ENCODE data around the gene SYNDIG1L. TPM values are rescaled to one million over a fixed set of nuclear protein-coding genes. Genes with fewer than 3 reads are reported as not detected.

Gene SYNDIG1L
- total and polyA plus RNA-seq, 8 donors, result not detected

GRCh38 chr14:74429991-74430390 is 4.0 kb upstream of the SYNDIG1L start:
- no peaks in the 10 kb centered on the region for H3K36me3 ChIP-seq
- H3K27me3 ChIP-seq, result peaks cover 0 to 30% (median 15%) of the 10 kb centered on the region in 3 donors
- H3K4me3 ChIP-seq, result no peak overlapping the region
- WGBS, 5 donors, result 79 to 90% (median 87%) methylated on average over 7 of the region's 7 CpGs
- H3K27ac ChIP-seq, result no peak overlapping the region
- intact Hi-C loops (cut with DNase I; ENCODE audit: low total_unique reads), result no loop called here
- H3K9me3 ChIP-seq, result no peaks in the 10 kb centered on the region
- no peak for TF ChIP-seq POLR2AphosphoS5 (IDR thresholded peaks at IDR 0.05)
- TF ChIP-seq POLR2A (IDR thresholded peaks at IDR 0.05), result no peak
- TF ChIP-seq EP300 (IDR thresholded peaks at IDR 0.05), result no peak
- no peak for TF ChIP-seq CTCF (IDR thresholded peaks at IDR 0.05)
- no peak for DNase-seq
- H3K4me1 ChIP-seq, result peaks cover 0 to 10% (median 5%) of the 10 kb centered on the region in 4 donors

- Histone ChIP-seq H3K4me1 (peaks cover 0 to 10% (median 5%) of the 10 kb centered on the region in 4 donors), H3K27ac (no peak overlapping the region), H3K4me3 (no peak overlapping the region), H3K27me3 (peaks cover 0 to 37% (median 19%) of the 10 kb centered on the region in 3 donors), H3K9me3 (no peaks in the 10 kb centered on the region), H3K36me3 (no peaks in the 10 kb centered on the region)
- WGBS, 5 donors, result 25 to 41% (median 37%) methylated on average over 4 of the region's 4 CpGs
- intact Hi-C loops (cut with DNase I; ENCODE audit: low total_unique reads), result no loop called here
- DNase-seq, result no peak
- TF ChIP-seq POLR2A (IDR thresholded peaks at IDR 0.05), result no peak
- TF ChIP-seq CTCF (IDR thresholded peaks at IDR 0.05), result no peak
- TF ChIP-seq POLR2AphosphoS5 (IDR thresholded peaks at IDR 0.05), result no peak
- no peak for TF ChIP-seq EP300 (IDR thresholded peaks at IDR 0.05)
Observed at GRCh38 chr14:74429221-74429691, 3.2 kb upstream of the SYNDIG1L start.

DNA sequence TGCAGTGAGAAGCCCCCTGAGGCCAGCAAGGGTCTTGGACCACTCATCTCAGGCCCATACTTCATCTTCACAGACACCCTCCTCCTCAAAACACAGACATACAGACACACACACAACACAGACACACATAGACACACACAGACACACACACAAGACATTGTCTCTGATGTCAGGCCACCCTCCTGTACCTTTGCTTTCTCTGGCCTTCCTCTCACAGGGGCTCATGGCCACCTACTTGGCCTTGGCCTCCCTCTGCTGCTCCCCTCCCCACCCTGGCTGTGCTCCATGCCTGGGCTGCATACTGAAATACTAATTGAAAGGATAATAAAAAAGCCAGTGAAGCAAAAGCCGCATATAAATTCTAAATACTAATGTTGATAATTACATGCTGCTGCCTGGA is 1.6 kb upstream of the SYNDIG1L start:
- Histone ChIP-seq H3K36me3 (no peaks in the 10 kb centered on the region), H3K4me3 (no peak overlapping the region), H3K9me3 (no peaks in the 10 kb centered on the region), H3K4me1 (peaks cover 0 to 10% (median 5%) of the 10 kb centered on the region in 4 donors), H3K27me3 (peaks cover 0 to 53% (median 19%) of the 10 kb centered on the region in 3 donors), H3K27ac (no peak overlapping the region)
- intact Hi-C loops (cut with DNase I; ENCODE audit: low total_unique reads), result no loop called here
- WGBS, 5 donors, result 83 to 97% (median 91%) methylated on average over 1 of the region's 1 CpG
- TF ChIP-seq POLR2A (IDR thresholded peaks at IDR 0.05) (no peak), CTCF (IDR thresholded peaks at IDR 0.05) (no peak), EP300 (IDR thresholded peaks at IDR 0.05) (no peak), POLR2AphosphoS5 (IDR thresholded peaks at IDR 0.05) (no peak)
- DNase-seq, result no peak

GRCh38 chr14:74425525-74426201 is 347 bp downstream of the SYNDIG1L start:
- intact Hi-C loops (cut with DNase I; ENCODE audit: low total_unique reads), result no loop called here
- peak overlapping the region in 3 of 4 donors; percentile 16 to 31 (median 20) for H3K4me3 ChIP-seq

More at GRCh38 chr14:74425525-74426201, 347 bp downstream of the SYNDIG1L start:
- H3K27me3 ChIP-seq, result peaks cover 0 to 64% (median 23%) of the 10 kb centered on the region in 3 donors
- H3K36me3 ChIP-seq, result no peaks in the 10 kb centered on the region
- 4 to 41% (median 9%) methylated on average over 2 to 66 of the region's 66 CpGs for WGBS, 5 donors
- H3K27ac ChIP-seq, result no peak overlapping the region
- peaks cover 0 to 10% (median 5%) of the 10 kb centered on the region in 4 donors for H3K4me1 ChIP-seq
- DNase-seq, result peak in 1 of 2 donors; percentile 79
- H3K9me3 ChIP-seq, result peaks cover 0 to 12% (median 3%) of the 10 kb centered on the region in 4 donors
- no peak for TF ChIP-seq CTCF (IDR thresholded peaks at IDR 0.05)
- no peak for TF ChIP-seq POLR2A (IDR thresholded peaks at IDR 0.05)
- TF ChIP-seq POLR2AphosphoS5 (IDR thresholded peaks at IDR 0.05), result no peak
- TF ChIP-seq EP300 (IDR thresholded peaks at IDR 0.05), result no peak

All from stomach (tissue), 9 donors.